Activated B cell treated with CpG ODN at 0.5 μM for 24 hours (primary cell): ENCODE data around the gene EFNA5. TPM values are rescaled to one million over a fixed set of nuclear protein-coding genes. Genes with fewer than 3 reads are reported as not detected.

ENCODE experiments used
- ATAC-seq: fragments of 200-7000 bp; cut with Tn5 transposase; one replicate; pipeline ENCODE4 v1.10.0; 2021; ENCODE audit warnings: low read depth, mild to moderate bottlenecking, moderate library complexity
- CTCF ChIA-PET: fragments of 350-600 bp; sonication (Branson Sonifier 250); formaldehyde crosslinking; loops from one replicate; lab custom pipeline; 2021; ENCODE audit warnings: antibody characterized with exemption; lab: Charles Lee
- POLR2A ChIA-PET: fragments of 350-600 bp; sonication (Branson Sonifier 250); formaldehyde crosslinking; loops from one replicate; lab custom pipeline; 2021; ENCODE audit warnings: antibody characterized with exemption; lab: Charles Lee
- DNase-seq: peaks from one replicate; pipeline ENCODE4 v3.0.0; 2022
- H3K27ac Mint-ChIP-seq: one replicate; pipeline ENCODE4 v1.8.0; 2020; ENCODE audit warnings: mixed read lengths
- H3K27me3 Mint-ChIP-seq: one replicate; pipeline ENCODE4 v1.8.0; 2021; ENCODE audit warnings: mixed read lengths
- H3K36me3 Mint-ChIP-seq: one replicate; pipeline ENCODE4 v1.8.0; 2021; ENCODE audit warnings: low read depth, mixed read lengths
- H3K4me1 Mint-ChIP-seq: one replicate; pipeline ENCODE4 v1.8.0; 2021; ENCODE audit warnings: mixed read lengths
- H3K4me3 Mint-ChIP-seq: one replicate; pipeline ENCODE4 v1.8.0; 2020; ENCODE audit warnings: mild to moderate bottlenecking, mixed read lengths
- H3K9me3 Mint-ChIP-seq: one replicate; pipeline ENCODE4 v1.8.0; 2020; ENCODE audit warnings: mixed read lengths
- intact Hi-C: fragments of 100-400 bp; cut with micrococcal nuclease; formaldehyde crosslinking; loops from one replicate; pipeline ENCODE4 v1.15.1; 2024
- total RNA-seq: library from RNA; stranded (reverse); gene quantifications from 2 replicates; pipeline ENCODE4 v1.2.3, GENCODE V29; 2022
- TF ChIP-seq, protein P1 (sequence below): fragments of 200-600 bp; IDR thresholded peaks from one replicate; pipeline ENCODE4 v1.8.0; 2022; ENCODE audit warnings: antibody characterized with exemption, mild to moderate bottlenecking

Gene EFNA5
- total RNA-seq, 1 donor from 2014 or later = not detected

DNA sequence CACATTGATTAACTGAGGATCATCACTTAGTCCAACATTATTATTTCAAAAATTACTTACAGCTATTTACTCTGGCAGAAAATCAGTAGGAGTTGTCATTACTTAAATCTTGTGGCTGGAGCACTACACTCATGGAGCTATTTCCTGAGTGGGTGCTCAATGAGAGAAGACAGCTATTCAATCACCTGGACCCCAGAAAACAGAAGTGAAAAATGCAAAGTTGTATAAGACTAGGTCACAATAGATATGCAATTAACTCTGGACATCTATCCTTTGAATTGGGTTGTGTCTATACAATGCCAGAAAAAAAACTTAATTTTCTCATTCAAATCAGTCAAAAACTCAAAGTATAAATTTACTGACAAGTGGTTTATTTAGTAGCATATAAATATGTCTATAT is 340.9 kb downstream of the EFNA5 start:
- Mint-ChIP-seq H3K9me3 (no peaks in the 10 kb centered on the region), H3K27me3 (no peaks in the 10 kb centered on the region), H3K36me3 (no peaks in the 10 kb centered on the region), H3K4me3 (no peak overlapping the region), H3K4me1 (no peaks in the 10 kb centered on the region), H3K27ac (no peak overlapping the region)
- POLR2A ChIA-PET = no interaction called here
- DNase-seq (no peak), ATAC-seq (no peak)
- TF ChIP-seq, protein P1, sequence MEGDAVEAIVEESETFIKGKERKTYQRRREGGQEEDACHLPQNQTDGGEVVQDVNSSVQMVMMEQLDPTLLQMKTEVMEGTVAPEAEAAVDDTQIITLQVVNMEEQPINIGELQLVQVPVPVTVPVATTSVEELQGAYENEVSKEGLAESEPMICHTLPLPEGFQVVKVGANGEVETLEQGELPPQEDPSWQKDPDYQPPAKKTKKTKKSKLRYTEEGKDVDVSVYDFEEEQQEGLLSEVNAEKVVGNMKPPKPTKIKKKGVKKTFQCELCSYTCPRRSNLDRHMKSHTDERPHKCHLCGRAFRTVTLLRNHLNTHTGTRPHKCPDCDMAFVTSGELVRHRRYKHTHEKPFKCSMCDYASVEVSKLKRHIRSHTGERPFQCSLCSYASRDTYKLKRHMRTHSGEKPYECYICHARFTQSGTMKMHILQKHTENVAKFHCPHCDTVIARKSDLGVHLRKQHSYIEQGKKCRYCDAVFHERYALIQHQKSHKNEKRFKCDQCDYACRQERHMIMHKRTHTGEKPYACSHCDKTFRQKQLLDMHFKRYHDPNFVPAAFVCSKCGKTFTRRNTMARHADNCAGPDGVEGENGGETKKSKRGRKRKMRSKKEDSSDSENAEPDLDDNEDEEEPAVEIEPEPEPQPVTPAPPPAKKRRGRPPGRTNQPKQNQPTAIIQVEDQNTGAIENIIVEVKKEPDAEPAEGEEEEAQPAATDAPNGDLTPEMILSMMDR = no peak
- CTCF ChIA-PET = no interaction called here
- intact Hi-C loops = no loop called here
